Gastrocnemius medialis (tissue), 4 donors: Measurements from ENCODE around the gene GTF2E1. TPM values are rescaled to one million over a fixed set of nuclear protein-coding genes. Genes with fewer than 3 reads are reported as not detected.

Experiments used
- ATAC-seq, 2 donors: fragments of 150-250 bp; one replicate each; pipeline ENCODE4 v1.9.1; 2016
- DNase-seq, 2 donors: peaks; one replicate each; pipeline ENCODE4 v3.0.0-alpha.2; 2019
- H3K27ac ChIP-seq, 4 donors: fragments of 200-600 bp; sonication (generic); 1 replicate in 1 of 4; 2 replicates in 3 of 4; pipeline ENCODE4 v1.5.1; 2016 to 2018; ENCODE audit warnings: mild to moderate bottlenecking in 2 of 4, moderate library complexity in 1 of 4
- H3K27me3 ChIP-seq, 3 donors: fragments of 200-600 bp; sonication (generic) in 2 of 3; 1 replicate in 1 of 3; 2 replicates in 2 of 3; pipeline versions ENCODE4 v1.5.1 to v1.6.0; 2016 to 2019; ENCODE audit warnings: mild to moderate bottlenecking in 1 of 3, moderate library complexity in 1 of 3
- H3K36me3 ChIP-seq, 2 donors: fragments of 200-600 bp; sonication (generic) in 1 of 2; one replicate each; pipeline ENCODE4 v1.5.1; 2017 to 2018
- H3K4me1 ChIP-seq, 2 donors: fragments of 200-600 bp; sonication (generic) in 1 of 2; one replicate each; pipeline ENCODE4 v1.5.1; 2016 to 2017; ENCODE audit warnings: mild to moderate bottlenecking in 2 of 2
- H3K4me3 ChIP-seq, 4 donors: fragments of 200-600 bp; sonication (generic) in 3 of 4; 1 replicate in 1 of 4; 2 replicates in 3 of 4; pipeline ENCODE4 v1.5.1; 2016 to 2019; ENCODE audit warnings: mild to moderate bottlenecking in 2 of 4
- H3K9me3 ChIP-seq, 3 donors: fragments of 200-600 bp; sonication (generic) in 2 of 3; 1 replicate in 1 of 3; 2 replicates in 2 of 3; pipeline ENCODE4 v1.5.1; 2016 to 2019
- CTCF ChIP-seq, 5 experiments: fragments of 450-650 bp in 3 of 5; fragments of 200-600 bp in 2 of 5; sonication (generic) in 2 of 5; IDR thresholded peaks in 4 of 5; conservative IDR thresholded peaks in 1 of 5; 1 replicate in 4 of 5; 2 replicates in 1 of 5; pipeline ENCODE4 v1.5.1; 2016 to 2019; ENCODE audit warnings: antibody characterized with exemption in 5 of 5, mild to moderate bottlenecking in 3 of 5, moderate library complexity in 3 of 5
- POLR2A ChIP-seq, 2 donors: fragments of 450-650 bp; IDR thresholded peaks; one replicate each; pipeline ENCODE4 v1.6.1; 2017; ENCODE audit warnings: antibody characterized with exemption in 2 of 2, mild to moderate bottlenecking in 2 of 2, moderate library complexity in 2 of 2
- in situ Hi-C, 4 donors: fragments of 200-750 bp; cut with MboI; loops; one replicate each; pipeline versions ENCODE4 v1.15.0 to v1.8.0; 2017; ENCODE audit warnings: low sequenced_read_pairs in 4 of 4
- intact Hi-C: fragments of 100-400 bp; cut with DNase I; formaldehyde crosslinking; loops from one replicate; pipeline ENCODE4 v1.15.1; 2023; ENCODE audit warnings: low total_unique reads
- total RNA-seq, 4 donors: library from RNA; depleted of rRNA; stranded (reverse); fragments of >200 nt; gene quantifications; one replicate each; pipeline versions ENCODE4 v1.1.0 to v1.2.3, GENCODE V29; 2016

The GTF2E1 gene
- total RNA-seq, 4 donors from 2014 or later, result 7.3 to 23.8 (median 19.3) TPM

DNA sequence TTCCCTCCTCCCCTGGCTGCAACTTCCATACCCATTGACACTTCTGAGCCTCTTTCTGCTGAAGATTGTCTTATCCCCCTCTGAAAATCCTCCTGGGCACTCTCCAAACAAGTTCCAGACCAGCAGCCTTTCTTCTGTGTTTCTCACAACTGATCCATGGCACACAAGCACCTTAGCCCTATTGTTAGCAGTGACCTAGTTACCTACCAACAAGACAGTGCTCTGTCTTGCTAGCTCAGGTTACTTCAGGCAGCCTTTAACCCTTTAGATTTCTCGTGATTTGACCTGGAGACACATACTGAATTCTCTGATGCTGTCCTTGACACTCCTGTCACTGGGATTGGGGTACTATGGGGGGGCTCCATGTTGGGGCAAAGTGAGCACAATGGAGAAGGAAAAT lies 82.1 kb downstream of the GTF2E1 start:
- peak in 1 of 2 donors; percentile 39 for ATAC-seq
- in situ Hi-C loops, result loop anchor here in 1 of 4 donors (25.0 kb wide), 1 partner anchor 587 kb away; no protein-coding TSS in a partner anchor

GRCh38 chr3:120828796-120829195 lies 86.3 kb downstream of the GTF2E1 start:
- Histone ChIP-seq H3K27me3 (no peaks in the 10 kb centered on the region), H3K36me3 (no peaks in the 10 kb centered on the region), H3K4me3 (no peak overlapping the region), H3K9me3 (no peaks in the 10 kb centered on the region), H3K4me1 (peaks cover 0 to 4% of the 10 kb centered on the region in 2 donors), H3K27ac (no peak overlapping the region)
- in situ Hi-C loops, result no loop called here
- DNase-seq (no peak), ATAC-seq (no peak)
- intact Hi-C loops, result no loop called here
- TF ChIP-seq POLR2A (IDR thresholded peaks at IDR 0.05) (no peak), CTCF (IDR thresholded peaks at IDR 0.05 in 4 of 5, conservative IDR thresholded peaks at IDR 0.05 in 1 of 5) (no peak)

More for the DNA sequence above, 82.1 kb downstream of the GTF2E1 start:
- TF ChIP-seq CTCF (IDR thresholded peaks at IDR 0.05 in 4 of 5, conservative IDR thresholded peaks at IDR 0.05 in 1 of 5) (no peak), POLR2A (IDR thresholded peaks at IDR 0.05) (no peak)
- H3K27ac ChIP-seq, result no peak overlapping the region
- no peaks in the 10 kb centered on the region for H3K36me3 ChIP-seq
- H3K4me3 ChIP-seq, result no peak overlapping the region
- peaks cover 0 to 4% of the 10 kb centered on the region in 2 donors for H3K4me1 ChIP-seq
- no peak for DNase-seq
- intact Hi-C loops, result no loop called here
- no peaks in the 10 kb centered on the region for H3K9me3 ChIP-seq
- no peaks in the 10 kb centered on the region for H3K27me3 ChIP-seq

GRCh38 chr3:120831066-120831465 lies 88.5 kb downstream of the GTF2E1 start:
- Histone ChIP-seq H3K27me3 (no peaks in the 10 kb centered on the region), H3K27ac (no peak overlapping the region), H3K36me3 (no peaks in the 10 kb centered on the region), H3K9me3 (no peaks in the 10 kb centered on the region), H3K4me3 (no peak overlapping the region), H3K4me1 (no peaks in the 10 kb centered on the region)
- TF ChIP-seq CTCF (IDR thresholded peaks at IDR 0.05 in 4 of 5, conservative IDR thresholded peaks at IDR 0.05 in 1 of 5) (no peak), POLR2A (IDR thresholded peaks at IDR 0.05) (no peak)
- intact Hi-C loops, result no loop called here
- DNase-seq (no peak), ATAC-seq (no peak)
- in situ Hi-C loops, result no loop called here

Other genes with a start within 250 kb of the GTF2E1 start
- 100 to 1,000 TPM; 186 to 413 (median 377) TPM for gene NDUFB4, start 146.4 kb upstream of the GTF2E1 start, total RNA-seq
- gene HGD, start 60.5 kb upstream of the GTF2E1 start, total RNA-seq, result 1 to 10 TPM in 2 of 4 donors, under 1 TPM in 1, not detected in 1; 0.68 to 4.1 (median 1.3) TPM
- gene RABL3, start 228 bp upstream of the GTF2E1 start, total RNA-seq, result 10 to 100 TPM; 20.0 to 46.8 (median 30.4) TPM
- not detected for gene STXBP5L, start 165.5 kb downstream of the GTF2E1 start, total RNA-seq